CD8-positive, alpha-beta memory T cell (primary cell): Measurements from ENCODE around the gene SLAMF1. TPM values are rescaled to one million over a fixed set of nuclear protein-coding genes. Genes with fewer than 3 reads are reported as not detected.

Experiments
- CTCF ChIA-PET: fragments of 350-600 bp; sonication (Branson Sonifier 250); formaldehyde crosslinking; loops from one replicate; lab custom pipeline; 2021; ENCODE audit warnings: antibody characterized with exemption; lab: Charles Lee
- POLR2A ChIA-PET: fragments of 350-600 bp; sonication (Branson Sonifier 250); formaldehyde crosslinking; loops from one replicate; lab custom pipeline; 2021; ENCODE audit warnings: antibody characterized with exemption; lab: Charles Lee
- DNase-seq, 5 donors: peaks; one replicate each; pipeline versions ENCODE4 v3.0.0 to v3.0.0-alpha.2; 2020 to 2022; ENCODE audit warnings: mixed read lengths in 1 of 5
- H3K27ac ChIP-seq: one replicate; pipeline ENCODE4 v1.7.0; 2013; ENCODE audit warnings: low read depth, mild to moderate bottlenecking, low read length, moderate library complexity
- H3K27me3 ChIP-seq: 2 replicates; pipeline ENCODE4 v1.7.0; 2013; ENCODE audit warnings: low read length, mild to moderate bottlenecking; ENCODE audit not compliant: insufficient read depth, poor library complexity, severe bottlenecking
- H3K36me3 ChIP-seq: 2 replicates; pipeline ENCODE4 v1.7.0; 2013; ENCODE audit warnings: mild to moderate bottlenecking, low read length, moderate library complexity; ENCODE audit not compliant: insufficient read depth
- H3K4me1 ChIP-seq: 2 replicates; pipeline ENCODE4 v1.7.0; 2013; ENCODE audit warnings: mild to moderate bottlenecking, low read length, moderate library complexity; ENCODE audit not compliant: insufficient read depth
- H3K4me3 ChIP-seq: 2 replicates; pipeline ENCODE4 v1.7.0; 2013; ENCODE audit warnings: mild to moderate bottlenecking, low read length
- H3K9me3 ChIP-seq: 2 replicates; pipeline ENCODE4 v1.7.0; 2013; ENCODE audit warnings: mild to moderate bottlenecking, low read length
- H3K27ac Mint-ChIP-seq, 8 donors: one replicate each; pipeline ENCODE4 v1.8.0; 2020 to 2021; ENCODE audit warnings: mixed read lengths in 8 of 8, mild to moderate bottlenecking in 6 of 8, inconsistent platforms in 3 of 8, moderate library complexity in 3 of 8
- H3K27me3 Mint-ChIP-seq, 2 donors: one replicate each; pipeline ENCODE4 v1.8.0; 2020 to 2021; ENCODE audit warnings: mixed read lengths in 2 of 2, mild to moderate bottlenecking in 1 of 2, moderate library complexity in 1 of 2
- H3K36me3 Mint-ChIP-seq, 3 donors: one replicate each; pipeline ENCODE4 v1.8.0; 2020 to 2021; ENCODE audit warnings: mixed read lengths in 3 of 3, inconsistent platforms in 1 of 3, mild to moderate bottlenecking in 1 of 3
- H3K4me1 Mint-ChIP-seq, 3 donors: one replicate each; pipeline ENCODE4 v1.8.0; 2020 to 2021; ENCODE audit warnings: mixed read lengths in 3 of 3, inconsistent platforms in 1 of 3, mild to moderate bottlenecking in 1 of 3
- H3K4me3 Mint-ChIP-seq, 7 donors: one replicate each; pipeline ENCODE4 v1.8.0; 2020 to 2021; ENCODE audit warnings: mixed read lengths in 7 of 7, mild to moderate bottlenecking in 6 of 7, moderate library complexity in 4 of 7, inconsistent platforms in 2 of 7
- H3K9me3 Mint-ChIP-seq, 5 donors: one replicate each; pipeline ENCODE4 v1.8.0; 2020 to 2022; ENCODE audit warnings: mixed read lengths in 5 of 5, mild to moderate bottlenecking in 3 of 5, moderate library complexity in 2 of 5, inconsistent platforms in 1 of 5
- polyA plus RNA-seq: library from polyadenylated mRNA; unstranded; fragments of 300-500 nt; fragmentation: Illumina TruSeq; gene quantifications from one replicate; pipeline ENCODE4 v1.2.3, GENCODE V29; 2021
- total RNA-seq, 2 experiments: library from RNA; stranded (reverse); gene quantifications; one replicate each; pipeline ENCODE4 v1.2.3, GENCODE V29; 2021

The SLAMF1 gene
- total and polyA plus RNA-seq, 3 experiments from 2014 or later = 48.5 to 75.0 (median 74.0) TPM

GRCh38 chr1:160638540-160638857 is 8.3 kb downstream of the SLAMF1 start:
- ChIA-PET CTCF (interaction anchor here (1.2 kb wide), 2 partner anchors 61 to 72 kb away, joined by 3 read pairs; no protein-coding TSS in a partner anchor), POLR2A (interaction anchor here (1.0 to 1.7 kb wide), 2 partner anchors 9 to 22 kb away, joined by 3 to 7 read pairs; no protein-coding TSS in a partner anchor)
- Mint-ChIP-seq H3K4me3 (peak overlapping the region; percentile 74 to 90 (median 84)), H3K36me3 (peaks cover 21 to 49% (median 36%) of the 10 kb centered on the region in 3 donors), H3K27ac (peak overlapping the region; percentile 90 to 97 (median 96)), H3K27me3 (peaks cover 0 to 1% of the 10 kb centered on the region in 2 donors), H3K4me1 (peaks cover 94 to 99% (median 97%) of the 10 kb centered on the region in 3 donors), H3K9me3 (no peaks in the 10 kb centered on the region)
- peak overlapping the region; percentile 22 for H3K27ac ChIP-seq
- H3K9me3 ChIP-seq = no peaks in the 10 kb centered on the region
- DNase-seq = no peak
- peak overlapping the region; percentile 17 for H3K4me3 ChIP-seq
- H3K36me3 ChIP-seq = peaks cover 21% of the 10 kb centered on the region
- H3K4me1 ChIP-seq = peaks cover 98% of the 10 kb centered on the region
- no peaks in the 10 kb centered on the region for H3K27me3 ChIP-seq

GRCh38 chr1:160637821-160638539 is 8.9 kb downstream of the SLAMF1 start:
- Mint-ChIP-seq H3K4me3 (peak overlapping the region; percentile 74 to 90 (median 84)), H3K9me3 (no peaks in the 10 kb centered on the region), H3K27ac (peak overlapping the region; percentile 90 to 97 (median 96)), H3K27me3 (peaks cover 0 to 1% of the 10 kb centered on the region in 2 donors), H3K36me3 (peaks cover 25 to 53% (median 32%) of the 10 kb centered on the region in 3 donors), H3K4me1 (peaks cover 94 to 99% (median 97%) of the 10 kb centered on the region in 3 donors)
- CTCF ChIA-PET = interaction anchor here (1.2 kb wide), 1 partner anchor 60 kb away, joined by 3 read pairs; no protein-coding TSS in a partner anchor
- POLR2A ChIA-PET = interaction anchor here (0.7 to 1.7 kb wide), 4 partner anchors 9 to 93 kb away, joined by 3 to 7 read pairs (median 3); no protein-coding TSS in a partner anchor
- Histone ChIP-seq H3K4me3 (peak overlapping the region; percentile 49), H3K27me3 (no peaks in the 10 kb centered on the region), H3K4me1 (peaks cover 98% of the 10 kb centered on the region), H3K9me3 (no peaks in the 10 kb centered on the region), H3K36me3 (peaks cover 25% of the 10 kb centered on the region), H3K27ac (peak overlapping the region; percentile 22)
- DNase-seq = peak; percentile 27 to 85 (median 79)

GRCh38 chr1:160637065-160637464 is 9.8 kb downstream of the SLAMF1 start:
- Mint-ChIP-seq H3K9me3 (no peaks in the 10 kb centered on the region), H3K36me3 (peaks cover 27 to 59% (median 31%) of the 10 kb centered on the region in 3 donors), H3K4me3 (peak overlapping the region; percentile 74 to 90 (median 84)), H3K4me1 (peaks cover 93 to 99% (median 97%) of the 10 kb centered on the region in 3 donors), H3K27me3 (peaks cover 0 to 1% of the 10 kb centered on the region in 2 donors), H3K27ac (peak overlapping the region; percentile 65 to 97 (median 96))
- ChIA-PET CTCF (interaction anchor here (1.2 kb wide), 1 partner anchor 59 kb away, joined by 3 read pairs; no protein-coding TSS in a partner anchor), POLR2A (interaction anchor here (0.9 to 1.7 kb wide), 2 partner anchors 8 to 21 kb away, joined by 3 read pairs; no protein-coding TSS in a partner anchor)
- Histone ChIP-seq H3K27me3 (no peaks in the 10 kb centered on the region), H3K27ac (no peak overlapping the region), H3K9me3 (no peaks in the 10 kb centered on the region), H3K4me3 (peak overlapping the region; percentile 49), H3K4me1 (peaks cover 98% of the 10 kb centered on the region), H3K36me3 (peaks cover 25% of the 10 kb centered on the region)
- no peak for DNase-seq

GRCh38 chr1:160636547-160636946 is 10.3 kb downstream of the SLAMF1 start:
- peak overlapping the region in 7 of 8 donors; percentile 65 to 97 (median 96) for H3K27ac Mint-ChIP-seq

GRCh38 chr1:160636076-160636475 is 10.8 kb downstream of the SLAMF1 start:
- Histone ChIP-seq H3K4me1 (peaks cover 98% of the 10 kb centered on the region), H3K36me3 (peaks cover 25% of the 10 kb centered on the region), H3K27me3 (no peaks in the 10 kb centered on the region), H3K27ac (no peak overlapping the region), H3K9me3 (no peaks in the 10 kb centered on the region), H3K4me3 (peak overlapping the region; percentile 17)
- H3K36me3 Mint-ChIP-seq = peaks cover 34 to 69% (median 36%) of the 10 kb centered on the region in 3 donors
- H3K27ac Mint-ChIP-seq = peak overlapping the region in 7 of 8 donors; percentile 20 to 97 (median 96)
- no peak for DNase-seq
- peak overlapping the region in 6 of 7 donors; percentile 2 to 87 (median 62) for H3K4me3 Mint-ChIP-seq
- CTCF ChIA-PET = interaction anchor here (1.7 kb wide), 1 partner anchor 13 kb away, joined by 3 read pairs; no protein-coding TSS in a partner anchor
- POLR2A ChIA-PET = interaction anchor here (0.6 to 0.7 kb wide), 2 partner anchors 92 to 122 kb away, joined by 3 to 4 read pairs; no protein-coding TSS in a partner anchor
- H3K9me3 Mint-ChIP-seq = no peaks in the 10 kb centered on the region
- H3K4me1 Mint-ChIP-seq = peaks cover 94 to 99% (median 97%) of the 10 kb centered on the region in 3 donors
- H3K27me3 Mint-ChIP-seq = peaks cover 0 to 1% of the 10 kb centered on the region in 2 donors

More at GRCh38 chr1:160636547-160636946, 10.3 kb downstream of the SLAMF1 start:
- DNase-seq = no peak
- H3K27me3 ChIP-seq = no peaks in the 10 kb centered on the region
- Mint-ChIP-seq H3K27me3 (peaks cover 0 to 1% of the 10 kb centered on the region in 2 donors), H3K4me1 (peaks cover 93 to 99% (median 97%) of the 10 kb centered on the region in 3 donors), H3K4me3 (peak overlapping the region; percentile 74 to 87 (median 82)), H3K9me3 (no peaks in the 10 kb centered on the region), H3K36me3 (peaks cover 31 to 64% (median 33%) of the 10 kb centered on the region in 3 donors)
- POLR2A ChIA-PET = interaction anchor here (0.9 kb wide), 1 partner anchor 9 kb away, joined by 3 read pairs; no protein-coding TSS in a partner anchor
- H3K4me1 ChIP-seq = peaks cover 98% of the 10 kb centered on the region
- CTCF ChIA-PET = no interaction called here
- no peak overlapping the region for H3K27ac ChIP-seq
- peaks cover 25% of the 10 kb centered on the region for H3K36me3 ChIP-seq
- no peak overlapping the region for H3K4me3 ChIP-seq
- no peaks in the 10 kb centered on the region for H3K9me3 ChIP-seq

- no peak overlapping the region for H3K27ac ChIP-seq
- H3K4me3 Mint-ChIP-seq = peak overlapping the region in 6 of 7 donors; percentile 27 to 81 (median 54)
- no peaks in the 10 kb centered on the region for H3K27me3 ChIP-seq
- peaks cover 25% of the 10 kb centered on the region for H3K36me3 ChIP-seq
- no peak overlapping the region for H3K4me3 ChIP-seq
- peaks cover 95 to 99% (median 97%) of the 10 kb centered on the region in 3 donors for H3K4me1 Mint-ChIP-seq
- H3K36me3 Mint-ChIP-seq = peaks cover 31 to 77% (median 45%) of the 10 kb centered on the region in 3 donors
- DNase-seq = no peak
- H3K27me3 Mint-ChIP-seq = peaks cover 0 to 1% of the 10 kb centered on the region in 2 donors
- H3K9me3 Mint-ChIP-seq = no peaks in the 10 kb centered on the region
- CTCF ChIA-PET = interaction anchor here (0.7 to 1.7 kb wide), 3 partner anchors 10 to 16 kb away, joined by 3 read pairs; no protein-coding TSS in a partner anchor
- POLR2A ChIA-PET = interaction anchor here (0.7 kb wide), 2 partner anchors 12 to 121 kb away, joined by 3 to 4 read pairs; no protein-coding TSS in a partner anchor
- H3K9me3 ChIP-seq = no peaks in the 10 kb centered on the region
- peaks cover 99% of the 10 kb centered on the region for H3K4me1 ChIP-seq
- H3K27ac Mint-ChIP-seq = peak overlapping the region in 7 of 8 donors; percentile 48 to 95 (median 92)
Observed at GRCh38 chr1:160634543-160635491, 12.0 kb downstream of the SLAMF1 start.
